ENCODE data around the gene FUZ. TPM values are rescaled to one million over a fixed set of nuclear protein-coding genes. Genes with fewer than 3 reads are reported as not detected.

Gene FUZ
- total RNA-seq, 4 donors from 2014 or later: 9.1 to 21.5 (median 15.6) TPM

DNA sequence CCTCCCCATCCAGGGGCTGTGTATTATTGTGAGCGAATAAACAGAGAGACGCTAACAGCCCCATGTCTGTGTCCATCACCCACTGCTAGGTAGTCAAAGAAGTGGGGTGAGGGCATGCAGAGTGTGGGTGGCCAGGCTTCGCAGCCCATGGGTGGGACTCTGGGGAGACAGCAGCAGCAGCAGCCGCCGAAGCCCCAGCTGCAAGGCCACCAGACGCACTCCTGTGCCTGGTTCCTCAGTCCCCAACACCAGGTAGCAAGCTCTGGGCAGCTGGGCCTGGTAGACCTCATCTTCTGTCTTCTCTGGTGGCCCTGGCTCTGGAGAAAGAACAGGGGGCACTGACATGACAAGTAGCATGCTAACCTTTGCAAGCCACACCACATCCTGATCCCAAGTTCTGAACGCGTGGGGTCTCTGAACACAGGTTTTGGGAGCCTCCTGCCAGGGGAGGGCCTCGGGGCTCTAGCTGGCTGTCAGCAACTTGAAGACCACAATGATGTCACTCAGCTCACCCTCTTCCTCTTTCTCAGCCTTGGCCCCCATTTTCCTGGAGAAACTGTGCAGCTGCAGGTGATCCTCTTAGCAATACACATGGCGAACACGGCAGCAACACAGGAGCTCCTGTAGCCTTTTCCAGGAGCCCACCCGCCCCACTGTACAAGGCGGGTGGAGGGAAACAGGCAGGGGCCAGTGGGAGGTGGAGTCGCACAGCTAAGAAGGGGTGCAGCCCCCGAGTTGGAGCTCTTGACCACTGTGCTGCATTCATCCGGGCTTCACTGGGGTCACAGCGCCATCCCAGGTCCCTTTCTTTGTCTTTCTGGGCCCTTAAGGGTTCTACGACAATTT is 5.8 kb downstream of the FUZ start:
- TF ChIP-seq, protein P1, sequence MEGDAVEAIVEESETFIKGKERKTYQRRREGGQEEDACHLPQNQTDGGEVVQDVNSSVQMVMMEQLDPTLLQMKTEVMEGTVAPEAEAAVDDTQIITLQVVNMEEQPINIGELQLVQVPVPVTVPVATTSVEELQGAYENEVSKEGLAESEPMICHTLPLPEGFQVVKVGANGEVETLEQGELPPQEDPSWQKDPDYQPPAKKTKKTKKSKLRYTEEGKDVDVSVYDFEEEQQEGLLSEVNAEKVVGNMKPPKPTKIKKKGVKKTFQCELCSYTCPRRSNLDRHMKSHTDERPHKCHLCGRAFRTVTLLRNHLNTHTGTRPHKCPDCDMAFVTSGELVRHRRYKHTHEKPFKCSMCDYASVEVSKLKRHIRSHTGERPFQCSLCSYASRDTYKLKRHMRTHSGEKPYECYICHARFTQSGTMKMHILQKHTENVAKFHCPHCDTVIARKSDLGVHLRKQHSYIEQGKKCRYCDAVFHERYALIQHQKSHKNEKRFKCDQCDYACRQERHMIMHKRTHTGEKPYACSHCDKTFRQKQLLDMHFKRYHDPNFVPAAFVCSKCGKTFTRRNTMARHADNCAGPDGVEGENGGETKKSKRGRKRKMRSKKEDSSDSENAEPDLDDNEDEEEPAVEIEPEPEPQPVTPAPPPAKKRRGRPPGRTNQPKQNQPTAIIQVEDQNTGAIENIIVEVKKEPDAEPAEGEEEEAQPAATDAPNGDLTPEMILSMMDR (IDR thresholded peaks at IDR 0.05): no peak
- TF ChIP-seq POLR2A (IDR thresholded peaks at IDR 0.05): no peak
- 80 to 83% methylated on average over 13 to 18 of the region's 18 CpGs for WGBS, 2 donors
- intact Hi-C loops (cut with DNase I; ENCODE audit: low total_unique reads): no loop called here
- no peak for DNase-seq (ENCODE audit: low spot score in 2 of 2)
- no peak overlapping the region for H3K4me3 ChIP-seq (ENCODE audit: low read depth, poor library complexity, severe bottlenecking)

DNA sequence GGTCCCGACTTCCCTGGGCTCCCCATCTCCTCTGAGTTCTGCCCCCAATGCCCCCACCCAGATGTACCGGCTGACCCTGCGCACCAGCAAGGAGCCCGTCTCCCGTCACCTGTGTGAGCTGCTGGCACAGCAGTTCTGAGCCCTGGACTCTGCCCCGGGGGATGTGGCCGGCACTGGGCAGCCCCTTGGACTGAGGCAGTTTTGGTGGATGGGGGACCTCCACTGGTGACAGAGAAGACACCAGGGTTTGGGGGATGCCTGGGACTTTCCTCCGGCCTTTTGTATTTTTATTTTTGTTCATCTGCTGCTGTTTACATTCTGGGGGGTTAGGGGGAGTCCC is 6.5 kb downstream of the FUZ start:
- TF ChIP-seq POLR2A (IDR thresholded peaks at IDR 0.05): no peak
- TF ChIP-seq, protein P1 (IDR thresholded peaks at IDR 0.05): no peak
- no peak overlapping the region for H3K4me3 ChIP-seq (ENCODE audit: low read depth, poor library complexity, severe bottlenecking)
- DNase-seq (ENCODE audit: low spot score in 2 of 2): no peak
- 91 to 95% methylated on average over 8 of the region's 8 CpGs for WGBS, 2 donors
- intact Hi-C loops (cut with DNase I; ENCODE audit: low total_unique reads): no loop called here

DNA sequence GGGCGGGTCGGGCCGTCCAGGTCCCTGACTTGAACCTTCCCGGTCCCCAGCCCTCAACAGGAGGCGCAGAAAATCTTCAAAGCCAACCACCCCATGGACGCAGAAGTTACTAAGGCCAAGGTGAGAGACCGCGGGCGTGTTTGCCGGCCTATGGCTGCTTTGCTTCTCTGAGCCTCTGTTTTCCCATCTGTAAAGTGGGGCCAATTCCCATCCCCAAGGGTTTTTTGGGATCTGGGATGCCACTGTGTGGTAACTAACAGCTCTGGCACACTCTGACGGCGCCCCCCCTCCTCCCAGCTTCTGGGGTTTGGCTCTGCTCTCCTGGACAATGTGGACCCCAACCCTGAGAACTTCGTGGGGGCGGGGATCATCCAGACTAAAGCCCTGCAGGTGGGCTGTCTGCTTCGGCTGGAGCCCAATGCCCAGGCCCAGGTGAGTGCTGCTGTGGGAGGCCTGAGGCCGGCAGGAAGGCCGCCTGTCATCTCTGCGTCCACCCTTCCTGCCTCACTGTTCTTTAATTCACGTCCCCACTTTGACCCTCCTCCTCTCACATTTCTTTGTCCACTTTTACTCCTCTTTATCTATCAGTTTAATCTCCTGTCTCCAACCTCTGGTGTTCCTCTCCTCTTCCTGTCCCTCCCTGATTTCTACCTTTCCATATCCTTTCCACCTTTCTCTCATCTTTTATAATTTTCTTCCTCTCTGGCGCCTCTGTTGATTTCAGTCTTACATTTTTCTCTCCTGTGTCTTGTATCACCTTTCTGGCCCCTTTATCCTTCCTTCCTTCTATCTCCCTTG is 7.1 kb downstream of the FUZ start:
- H3K4me3 ChIP-seq (ENCODE audit: low read depth, poor library complexity, severe bottlenecking): no peak overlapping the region
- WGBS, 2 donors: 84 to 86% methylated on average over 20 of the region's 20 CpGs

DNA sequence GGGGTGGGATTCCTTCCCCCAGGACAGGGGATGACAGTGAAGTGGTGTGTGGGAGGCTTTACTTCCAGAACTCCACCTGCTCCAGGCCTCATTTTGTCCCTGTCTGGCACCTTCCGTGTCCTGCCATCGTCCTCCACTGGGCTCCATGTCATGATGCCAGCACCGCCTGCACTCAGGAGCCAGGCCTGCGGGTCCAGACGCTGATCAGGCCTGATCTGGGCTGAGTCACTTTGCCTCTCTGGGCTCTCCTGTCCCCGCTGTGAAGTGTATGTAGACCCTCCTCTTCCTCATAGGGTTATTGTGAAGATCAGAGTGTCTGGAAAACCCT is 9.6 kb downstream of the FUZ start:
- TF ChIP-seq, protein P1 (IDR thresholded peaks at IDR 0.05): no peak
- TF ChIP-seq POLR2A (IDR thresholded peaks at IDR 0.05): no peak
- WGBS, 2 donors: 81 to 90% methylated on average over 6 of the region's 6 CpGs
- H3K4me3 ChIP-seq (ENCODE audit: low read depth, poor library complexity, severe bottlenecking): no peak overlapping the region
- intact Hi-C loops (cut with DNase I; ENCODE audit: low total_unique reads): no loop called here
- DNase-seq (ENCODE audit: low spot score in 2 of 2): no peak

More for the DNA sequence above, 7.1 kb downstream of the FUZ start:
- DNase-seq (ENCODE audit: low spot score in 2 of 2): no peak
- intact Hi-C loops (cut with DNase I; ENCODE audit: low total_unique reads): no loop called here
- TF ChIP-seq POLR2A (IDR thresholded peaks at IDR 0.05): no peak
- TF ChIP-seq, protein P1 (IDR thresholded peaks at IDR 0.05): no peak

DNA sequence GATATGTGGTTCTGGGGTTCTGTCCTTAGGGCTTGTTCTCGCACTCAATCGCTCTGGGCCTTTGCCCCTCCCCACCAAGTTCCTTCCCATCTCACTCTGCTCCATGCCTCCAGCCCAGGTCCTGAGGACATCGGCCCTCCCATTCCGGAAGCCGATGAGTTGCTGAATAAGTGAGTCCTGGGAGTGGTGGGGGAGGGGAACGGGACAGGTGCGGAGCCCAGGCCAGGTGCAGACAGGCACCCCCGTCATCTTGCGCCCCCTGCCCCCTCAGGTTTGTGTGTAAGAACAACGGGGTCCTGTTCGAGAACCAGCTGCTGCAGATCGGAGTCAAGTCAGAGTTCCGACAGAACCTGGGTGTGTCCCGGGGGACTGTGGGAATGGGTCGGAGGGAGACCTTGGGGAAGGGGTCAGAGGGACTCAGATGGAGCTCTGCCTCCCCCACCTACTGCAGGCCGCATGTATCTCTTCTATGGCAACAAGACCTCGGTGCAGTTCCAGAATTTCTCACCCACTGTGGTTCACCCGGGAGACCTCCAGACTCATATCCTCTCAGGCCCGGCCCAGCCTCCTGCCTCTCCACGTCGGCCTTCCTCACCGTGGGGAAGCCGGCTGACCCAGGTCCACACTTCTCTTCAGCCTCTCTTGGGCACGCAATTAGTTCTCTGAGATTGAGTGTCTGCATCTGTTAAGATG is 10.1 kb downstream of the FUZ start:
- intact Hi-C loops (cut with DNase I; ENCODE audit: low total_unique reads): no loop called here
- WGBS, 2 donors: 85 to 91% methylated on average over 23 to 24 of the region's 24 CpGs
- no peak for DNase-seq (ENCODE audit: low spot score in 2 of 2)
- TF ChIP-seq, protein P1 (IDR thresholded peaks at IDR 0.05): no peak
- TF ChIP-seq POLR2A (IDR thresholded peaks at IDR 0.05): no peak
- H3K4me3 ChIP-seq (ENCODE audit: low read depth, poor library complexity, severe bottlenecking): no peak overlapping the region
